Liver (tissue), 3 donors: ENCODE data around the gene CCL22.

ENCODE experiments used
- EGR1 ChIP-seq, 2 donors: IDR thresholded peaks; 2 replicates each; pipeline ENCODE4 v1.6.1; 2016 to 2018; ENCODE audit warnings: antibody characterized with exemption in 2 of 2, low read depth in 2 of 2
- GABPA ChIP-seq, 2 donors: IDR thresholded peaks in 1 of 2; conservative IDR thresholded peaks in 1 of 2; 2 replicates each; pipeline ENCODE4 v1.6.1; 2016; ENCODE audit warnings: antibody characterized with exemption in 2 of 2, mild to moderate bottlenecking in 1 of 2, moderate library complexity in 1 of 2
- SP1 ChIP-seq: IDR thresholded peaks from 2 replicates; pipeline ENCODE4 v1.6.1; 2018; ENCODE audit warnings: antibody characterized with exemption, mild to moderate bottlenecking
- TAF1 ChIP-seq: conservative IDR thresholded peaks from 2 replicates; pipeline ENCODE4 v1.6.1; 2016; ENCODE audit warnings: antibody characterized with exemption, mild to moderate bottlenecking
- YY1 ChIP-seq: IDR thresholded peaks from 2 replicates; pipeline ENCODE4 v1.6.1; 2016; ENCODE audit warnings: antibody characterized with exemption, mild to moderate bottlenecking
- TF ChIP-seq, protein P1 (sequence below): IDR thresholded peaks from 2 replicates; pipeline ENCODE4 v1.6.1; 2016; ENCODE audit warnings: antibody characterized with exemption
- TF ChIP-seq, protein P2 (sequence below): fragments of 150-350 bp; IDR thresholded peaks from 2 replicates; pipeline ENCODE4 v1.5.1; 2017; ENCODE audit warnings: improper control_type of control experiment, low read depth, low read length; ENCODE audit not compliant: missing input control
- TF ChIP-seq, protein P3 (sequence below): IDR thresholded peaks from 2 replicates; pipeline ENCODE4 v1.6.1; 2016; ENCODE audit warnings: antibody characterized with exemption
- TF ChIP-seq, protein P4 (sequence below): IDR thresholded peaks from 2 replicates; pipeline ENCODE4 v1.6.1; 2016; ENCODE audit warnings: antibody characterized with exemption, mild to moderate bottlenecking
- donor health status: healthy.
- donor health status: healthy.

DNA sequence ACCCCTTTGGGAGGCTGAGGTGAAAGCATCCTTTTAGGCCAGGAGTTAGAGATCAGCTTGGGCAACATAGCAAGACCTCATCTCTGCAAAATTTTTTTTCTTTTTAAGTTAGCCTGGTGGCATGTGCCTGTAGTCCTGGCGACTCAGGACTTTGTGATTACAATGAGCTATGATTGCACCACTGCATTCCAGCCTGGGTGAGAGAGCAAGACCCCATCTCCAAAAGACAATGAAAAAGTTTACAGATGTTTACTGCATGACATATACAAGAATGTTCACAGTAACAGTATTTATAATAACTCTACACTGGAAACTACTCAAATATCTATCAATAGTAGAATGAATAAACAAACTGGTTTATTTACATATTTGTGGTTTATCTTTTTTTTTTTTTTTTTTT is 33.1 kb upstream of the CCL22 start:
- TF ChIP-seq, protein P1, sequence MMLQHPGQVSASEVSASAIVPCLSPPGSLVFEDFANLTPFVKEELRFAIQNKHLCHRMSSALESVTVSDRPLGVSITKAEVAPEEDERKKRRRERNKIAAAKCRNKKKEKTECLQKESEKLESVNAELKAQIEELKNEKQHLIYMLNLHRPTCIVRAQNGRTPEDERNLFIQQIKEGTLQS, result no peak
- TF ChIP-seq, protein P2, sequence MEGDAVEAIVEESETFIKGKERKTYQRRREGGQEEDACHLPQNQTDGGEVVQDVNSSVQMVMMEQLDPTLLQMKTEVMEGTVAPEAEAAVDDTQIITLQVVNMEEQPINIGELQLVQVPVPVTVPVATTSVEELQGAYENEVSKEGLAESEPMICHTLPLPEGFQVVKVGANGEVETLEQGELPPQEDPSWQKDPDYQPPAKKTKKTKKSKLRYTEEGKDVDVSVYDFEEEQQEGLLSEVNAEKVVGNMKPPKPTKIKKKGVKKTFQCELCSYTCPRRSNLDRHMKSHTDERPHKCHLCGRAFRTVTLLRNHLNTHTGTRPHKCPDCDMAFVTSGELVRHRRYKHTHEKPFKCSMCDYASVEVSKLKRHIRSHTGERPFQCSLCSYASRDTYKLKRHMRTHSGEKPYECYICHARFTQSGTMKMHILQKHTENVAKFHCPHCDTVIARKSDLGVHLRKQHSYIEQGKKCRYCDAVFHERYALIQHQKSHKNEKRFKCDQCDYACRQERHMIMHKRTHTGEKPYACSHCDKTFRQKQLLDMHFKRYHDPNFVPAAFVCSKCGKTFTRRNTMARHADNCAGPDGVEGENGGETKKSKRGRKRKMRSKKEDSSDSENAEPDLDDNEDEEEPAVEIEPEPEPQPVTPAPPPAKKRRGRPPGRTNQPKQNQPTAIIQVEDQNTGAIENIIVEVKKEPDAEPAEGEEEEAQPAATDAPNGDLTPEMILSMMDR, result no peak
- TF ChIP-seq GABPA (IDR thresholded peaks at IDR 0.05 in 1 of 2, conservative IDR thresholded peaks at IDR 0.05 in 1 of 2) (no peak), EGR1 (IDR thresholded peaks at IDR 0.05; ENCODE audit: low read depth in 2 of 2) (no peak), YY1 (no peak), TAF1 (no peak), SP1 (no peak)
- TF ChIP-seq, protein P3, sequence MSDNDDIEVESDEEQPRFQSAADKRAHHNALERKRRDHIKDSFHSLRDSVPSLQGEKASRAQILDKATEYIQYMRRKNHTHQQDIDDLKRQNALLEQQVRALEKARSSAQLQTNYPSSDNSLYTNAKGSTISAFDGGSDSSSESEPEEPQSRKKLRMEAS, result no peak
- TF ChIP-seq, protein P4, sequence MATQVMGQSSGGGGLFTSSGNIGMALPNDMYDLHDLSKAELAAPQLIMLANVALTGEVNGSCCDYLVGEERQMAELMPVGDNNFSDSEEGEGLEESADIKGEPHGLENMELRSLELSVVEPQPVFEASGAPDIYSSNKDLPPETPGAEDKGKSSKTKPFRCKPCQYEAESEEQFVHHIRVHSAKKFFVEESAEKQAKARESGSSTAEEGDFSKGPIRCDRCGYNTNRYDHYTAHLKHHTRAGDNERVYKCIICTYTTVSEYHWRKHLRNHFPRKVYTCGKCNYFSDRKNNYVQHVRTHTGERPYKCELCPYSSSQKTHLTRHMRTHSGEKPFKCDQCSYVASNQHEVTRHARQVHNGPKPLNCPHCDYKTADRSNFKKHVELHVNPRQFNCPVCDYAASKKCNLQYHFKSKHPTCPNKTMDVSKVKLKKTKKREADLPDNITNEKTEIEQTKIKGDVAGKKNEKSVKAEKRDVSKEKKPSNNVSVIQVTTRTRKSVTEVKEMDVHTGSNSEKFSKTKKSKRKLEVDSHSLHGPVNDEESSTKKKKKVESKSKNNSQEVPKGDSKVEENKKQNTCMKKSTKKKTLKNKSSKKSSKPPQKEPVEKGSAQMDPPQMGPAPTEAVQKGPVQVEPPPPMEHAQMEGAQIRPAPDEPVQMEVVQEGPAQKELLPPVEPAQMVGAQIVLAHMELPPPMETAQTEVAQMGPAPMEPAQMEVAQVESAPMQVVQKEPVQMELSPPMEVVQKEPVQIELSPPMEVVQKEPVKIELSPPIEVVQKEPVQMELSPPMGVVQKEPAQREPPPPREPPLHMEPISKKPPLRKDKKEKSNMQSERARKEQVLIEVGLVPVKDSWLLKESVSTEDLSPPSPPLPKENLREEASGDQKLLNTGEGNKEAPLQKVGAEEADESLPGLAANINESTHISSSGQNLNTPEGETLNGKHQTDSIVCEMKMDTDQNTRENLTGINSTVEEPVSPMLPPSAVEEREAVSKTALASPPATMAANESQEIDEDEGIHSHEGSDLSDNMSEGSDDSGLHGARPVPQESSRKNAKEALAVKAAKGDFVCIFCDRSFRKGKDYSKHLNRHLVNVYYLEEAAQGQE, result no peak
